ENCODE data around the gene AOC1. TPM values are rescaled to one million over a fixed set of nuclear protein-coding genes. Genes with fewer than 3 reads are reported as not detected.

AOC1 gene
- polyA plus RNA-seq, 2 of the 4 experiments (the other 2 are of a cell fraction), result not detected

GRCh38 chr7:150876817-150877526, 24.7 kb downstream of the AOC1 start:
- no peaks in the 10 kb centered on the region for H3K4me1 ChIP-seq
- 12% methylated on average over 13 of the region's 19 CpGs for WGBS (ENCODE audit: missing lambda C conversion rate)
- H3K27ac ChIP-seq, result no peak overlapping the region
- peak overlapping the region; percentile 48; the same call in 2 of the 3 replicates for H3K4me2 ChIP-seq
- FAIRE-seq (no peak), DNase-seq (ENCODE audit: low read depth in 1 of 2, low spot score in 1 of 2) (peak; percentile 76 to 85), ATAC-seq (peak; percentile 79 to 92; a peak in 5 of 6 replicates)
- H3K9me3 ChIP-seq, result peaks cover 10% of the 10 kb centered on the region
- POLR2A ChIA-PET, result no interaction called here
- TF ChIP-seq REST (IDR thresholded peaks at IDR 0.05) (no peak), MAX (IDR thresholded peaks at IDR 0.05) (peak; percentile 78; the same call in 1 of the 2 replicates), SMC3 (IDR thresholded peaks at IDR 0.05) (peak; percentile 35; the same call in 1 of the 3 replicates), CTCF (IDR thresholded peaks at IDR 0.05) (peak; percentile 41), E2F6 (IDR thresholded peaks at IDR 0.05; ENCODE audit: borderline replicate concordance, low read depth) (0 out of 2 replicates have a peak, but pooled peaks have one; percentile 31), RAD21 (conservative IDR thresholded peaks at IDR 0.05 in 1 of 2, IDR thresholded peaks at IDR 0.05 in 1 of 2) (peak in 1 of 2 experiments; percentile 25; a peak in 1 of 5 replicates), ZNF302 (CRISPR knock-in tag; IDR thresholded peaks at IDR 0.05) (no peak)
- CTCF ChIA-PET, result interaction anchor here (1.0 to 4.5 kb wide), 10 partner anchors 9 to 343 kb away, joined by 3 to 23 read pairs (median 3); no protein-coding TSS in a partner anchor
- no peak overlapping the region for H3K4me3 ChIP-seq

- TF ChIP-seq POLR2AphosphoS2 (conservative IDR thresholded peaks at IDR 0.05; ENCODE audit: low read length) (no peak), CBX2 (IDR thresholded peaks at IDR 0.05; ENCODE audit: borderline replicate concordance, low read depth) (no peak), HOXB5 (CRISPR knock-in tag; IDR thresholded peaks at IDR 0.05) (no peak), CTCF (IDR thresholded peaks at IDR 0.05) (no peak), MAZ (IDR thresholded peaks at IDR 0.05; ENCODE audit: borderline replicate concordance, low read depth, low read length) (no peak), PBX3 (IDR thresholded peaks at IDR 0.05) (no peak), CBX8 (IDR thresholded peaks at IDR 0.05) (no peak), FOSL2 (IDR thresholded peaks at IDR 0.05) (no peak), FOSL2 (CRISPR knock-in tag; IDR thresholded peaks at IDR 0.05) (no peak), RCOR1 (IDR thresholded peaks at IDR 0.05; ENCODE audit: low read depth, low read length) (no peak), CHD4 (IDR thresholded peaks at IDR 0.05; ENCODE audit: borderline replicate concordance) (no peak), GATA3 (IDR thresholded peaks at IDR 0.05; ENCODE audit: borderline replicate concordance) (no peak), RFX5 (IDR thresholded peaks at IDR 0.05) (no peak), HMGXB4 (CRISPR knock-in tag; IDR thresholded peaks at IDR 0.05; ENCODE audit: borderline replicate concordance) (no peak), HEYL (CRISPR knock-in tag; IDR thresholded peaks at IDR 0.05) (no peak), HOXB13 (CRISPR knock-in tag; IDR thresholded peaks at IDR 0.05; ENCODE audit: low read depth) (no peak), NR3C1 (IDR thresholded peaks at IDR 0.05) (no peak), MAFK (IDR thresholded peaks at IDR 0.05; ENCODE audit: partially characterized antibody) (no peak), RAD21 (conservative IDR thresholded peaks at IDR 0.05 in 1 of 2, IDR thresholded peaks at IDR 0.05 in 1 of 2) (no peak)
- no peak overlapping the region for H3K27ac ChIP-seq
- peak in 1 of 2 experiments; percentile 41; a peak in 3 of 6 replicates for ATAC-seq
- H3K4me1 ChIP-seq, result no peaks in the 10 kb centered on the region
- POLR2A ChIA-PET, result no interaction called here
- no peak overlapping the region for H3K4me2 ChIP-seq
- CTCF ChIA-PET, result interaction anchor here (0.6 to 4.5 kb wide), 13 partner anchors 17 to 592 kb away, joined by 3 to 23 read pairs (median 3); no protein-coding TSS in a partner anchor
- H3K9me3 ChIP-seq, result peaks cover 10% of the 10 kb centered on the region
- 53% methylated on average over 4 of the region's 4 CpGs for WGBS (ENCODE audit: missing lambda C conversion rate)
- no peak for FAIRE-seq
- H3K4me3 ChIP-seq, result no peak overlapping the region
- no peak for DNase-seq (ENCODE audit: low read depth in 1 of 2, low spot score in 1 of 2)
Measured at GRCh38 chr7:150877536-150877935, 25.2 kb downstream of the AOC1 start.

Measured in A549 (cell line).